ENCODE data around the gene ZFYVE9. TPM values are rescaled to one million over a fixed set of nuclear protein-coding genes. Genes with fewer than 3 reads are reported as not detected.
"Not testable (repeated sequence)": the region's sequence is repeated elsewhere in the genome, so short reads cannot be mapped to it uniquely, and the experiment has no call there.

The ZFYVE9 gene
- total and polyA plus RNA-seq, 2 donors (not counting 1 experiment from before 2014, with no cell fraction given) = 13.5 to 44.6 TPM

DNA sequence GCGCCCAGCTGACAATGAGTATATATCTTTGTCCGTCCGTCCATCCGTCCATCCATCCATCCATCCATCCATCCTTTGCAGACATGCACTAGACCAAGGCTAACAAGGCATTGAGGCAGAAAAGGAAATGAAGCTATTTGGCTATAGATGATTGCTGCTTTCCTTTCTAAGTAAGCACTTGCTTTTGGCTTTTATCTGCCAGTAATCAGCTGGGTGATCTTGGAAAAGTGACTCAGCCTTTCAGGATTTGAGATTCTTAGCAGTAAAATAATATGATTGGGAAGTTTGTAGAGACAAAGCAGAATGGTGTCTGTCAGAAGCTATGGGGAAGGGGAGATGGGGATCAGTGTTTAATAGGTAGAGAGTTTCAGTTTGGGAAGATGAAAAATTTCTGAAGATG, 22.7 kb downstream of the ZFYVE9 start:
- Histone ChIP-seq H3K9ac (ENCODE audit: insufficient read depth, low read length) (no peak overlapping the region), H3K9me3 (ENCODE audit: control insufficient read depth, insufficient read depth, low read depth, low read length) (no peaks in the 10 kb centered on the region), H4K20me1 (ENCODE audit: control insufficient read depth, extremely low read depth, insufficient read depth, low read length) (no peaks in the 10 kb centered on the region), H3K36me3 (ENCODE audit: control insufficient read depth, insufficient read depth, low read length) (no peaks in the 10 kb centered on the region), H3K4me2 (ENCODE audit: extremely low read depth, insufficient read depth, low read length) (no peak overlapping the region), H3K4me3 (replicated peaks in 1 of 4; ENCODE audit: control extremely low read depth in 1 of 4, insufficient read depth in 1 of 4, low read depth in 3 of 4, low read length in 4 of 4) (no peak overlapping the region), H3K27me3 (ENCODE audit: control insufficient read depth, insufficient read depth, low read length) (no peaks in the 10 kb centered on the region), H3K79me2 (ENCODE audit: control insufficient read depth, insufficient read depth, low read length) (no peaks in the 10 kb centered on the region), H2AFZ (ENCODE audit: low read length) (no peak overlapping the region), H3K27ac (ENCODE audit: insufficient read depth, low read length) (no peak overlapping the region), H3K4me1 (ENCODE audit: control insufficient read depth, extremely low read depth, insufficient read depth, low read length) (no peaks in the 10 kb centered on the region)
- TF ChIP-seq, protein P1, sequence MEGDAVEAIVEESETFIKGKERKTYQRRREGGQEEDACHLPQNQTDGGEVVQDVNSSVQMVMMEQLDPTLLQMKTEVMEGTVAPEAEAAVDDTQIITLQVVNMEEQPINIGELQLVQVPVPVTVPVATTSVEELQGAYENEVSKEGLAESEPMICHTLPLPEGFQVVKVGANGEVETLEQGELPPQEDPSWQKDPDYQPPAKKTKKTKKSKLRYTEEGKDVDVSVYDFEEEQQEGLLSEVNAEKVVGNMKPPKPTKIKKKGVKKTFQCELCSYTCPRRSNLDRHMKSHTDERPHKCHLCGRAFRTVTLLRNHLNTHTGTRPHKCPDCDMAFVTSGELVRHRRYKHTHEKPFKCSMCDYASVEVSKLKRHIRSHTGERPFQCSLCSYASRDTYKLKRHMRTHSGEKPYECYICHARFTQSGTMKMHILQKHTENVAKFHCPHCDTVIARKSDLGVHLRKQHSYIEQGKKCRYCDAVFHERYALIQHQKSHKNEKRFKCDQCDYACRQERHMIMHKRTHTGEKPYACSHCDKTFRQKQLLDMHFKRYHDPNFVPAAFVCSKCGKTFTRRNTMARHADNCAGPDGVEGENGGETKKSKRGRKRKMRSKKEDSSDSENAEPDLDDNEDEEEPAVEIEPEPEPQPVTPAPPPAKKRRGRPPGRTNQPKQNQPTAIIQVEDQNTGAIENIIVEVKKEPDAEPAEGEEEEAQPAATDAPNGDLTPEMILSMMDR (conservative IDR thresholded peaks at IDR 0.05 in 1 of 2, IDR thresholded peaks at IDR 0.05 in 1 of 2; ENCODE audit: low read depth in 1 of 2, low read length in 2 of 2) = no peak
- TF ChIP-seq EZH2 (IDR thresholded peaks at IDR 0.05; ENCODE audit: low read length, missing control alignments) = no peak
- peak in 1 of 2 donors; percentile 59 for DNase-seq (ENCODE audit: low read depth in 2 of 2)

DNA sequence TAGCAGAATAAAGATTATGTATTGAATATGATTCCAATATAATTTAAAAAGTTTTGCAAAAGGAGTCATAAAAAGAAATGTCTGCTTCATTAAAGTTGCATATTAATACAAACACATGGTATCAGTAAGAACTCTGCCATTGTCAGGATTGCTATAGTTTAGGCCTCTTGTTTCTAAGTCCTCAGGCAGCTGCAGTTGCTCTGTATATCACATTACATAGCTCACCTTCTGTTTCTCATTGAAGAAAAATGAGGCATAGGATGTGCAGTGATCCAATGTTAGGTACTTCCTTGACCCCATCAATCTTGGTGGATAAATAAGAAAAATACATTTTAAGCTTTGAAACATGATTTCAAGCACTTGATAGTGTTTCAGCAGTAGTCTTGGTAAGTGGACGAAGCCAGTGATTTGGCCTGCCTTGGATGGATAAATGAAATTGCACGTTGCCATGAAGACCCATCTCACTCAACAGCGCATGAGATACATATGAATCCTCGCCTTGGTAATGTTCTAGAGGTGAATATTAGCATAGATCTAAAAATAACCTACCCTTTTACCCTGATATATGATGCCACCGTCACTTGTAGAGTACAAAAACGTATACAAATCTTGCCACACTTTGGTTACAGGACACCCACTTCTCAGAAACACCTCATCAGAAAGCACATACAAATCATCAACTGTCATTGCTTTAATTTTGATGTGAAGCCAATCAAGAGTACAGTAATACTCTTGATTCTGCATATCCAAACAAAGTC, 25.3 kb downstream of the ZFYVE9 start:
- Histone ChIP-seq H3K79me2 (ENCODE audit: control insufficient read depth, insufficient read depth, low read length) (no peaks in the 10 kb centered on the region), H3K27me3 (ENCODE audit: control insufficient read depth, insufficient read depth, low read length) (no peaks in the 10 kb centered on the region), H3K4me3 (replicated peaks in 1 of 4; ENCODE audit: control extremely low read depth in 1 of 4, insufficient read depth in 1 of 4, low read depth in 3 of 4, low read length in 4 of 4) (no peak overlapping the region), H3K9me3 (ENCODE audit: control insufficient read depth, insufficient read depth, low read depth, low read length) (no peaks in the 10 kb centered on the region), H3K4me2 (ENCODE audit: extremely low read depth, insufficient read depth, low read length) (no peak overlapping the region), H3K27ac (ENCODE audit: insufficient read depth, low read length) (no peak overlapping the region), H2AFZ (ENCODE audit: low read length) (no peak overlapping the region), H3K36me3 (ENCODE audit: control insufficient read depth, insufficient read depth, low read length) (no peaks in the 10 kb centered on the region), H3K9ac (ENCODE audit: insufficient read depth, low read length) (no peak overlapping the region), H4K20me1 (ENCODE audit: control insufficient read depth, extremely low read depth, insufficient read depth, low read length) (no peaks in the 10 kb centered on the region), H3K4me1 (ENCODE audit: control insufficient read depth, extremely low read depth, insufficient read depth, low read length) (no peaks in the 10 kb centered on the region)
- TF ChIP-seq EZH2 (IDR thresholded peaks at IDR 0.05; ENCODE audit: low read length, missing control alignments) = no peak
- TF ChIP-seq, protein P1 (conservative IDR thresholded peaks at IDR 0.05 in 1 of 2, IDR thresholded peaks at IDR 0.05 in 1 of 2; ENCODE audit: low read depth in 1 of 2, low read length in 2 of 2) = no peak
- DNase-seq (ENCODE audit: low read depth in 2 of 2) = peak in 1 of 2 donors; percentile 17

DNA sequence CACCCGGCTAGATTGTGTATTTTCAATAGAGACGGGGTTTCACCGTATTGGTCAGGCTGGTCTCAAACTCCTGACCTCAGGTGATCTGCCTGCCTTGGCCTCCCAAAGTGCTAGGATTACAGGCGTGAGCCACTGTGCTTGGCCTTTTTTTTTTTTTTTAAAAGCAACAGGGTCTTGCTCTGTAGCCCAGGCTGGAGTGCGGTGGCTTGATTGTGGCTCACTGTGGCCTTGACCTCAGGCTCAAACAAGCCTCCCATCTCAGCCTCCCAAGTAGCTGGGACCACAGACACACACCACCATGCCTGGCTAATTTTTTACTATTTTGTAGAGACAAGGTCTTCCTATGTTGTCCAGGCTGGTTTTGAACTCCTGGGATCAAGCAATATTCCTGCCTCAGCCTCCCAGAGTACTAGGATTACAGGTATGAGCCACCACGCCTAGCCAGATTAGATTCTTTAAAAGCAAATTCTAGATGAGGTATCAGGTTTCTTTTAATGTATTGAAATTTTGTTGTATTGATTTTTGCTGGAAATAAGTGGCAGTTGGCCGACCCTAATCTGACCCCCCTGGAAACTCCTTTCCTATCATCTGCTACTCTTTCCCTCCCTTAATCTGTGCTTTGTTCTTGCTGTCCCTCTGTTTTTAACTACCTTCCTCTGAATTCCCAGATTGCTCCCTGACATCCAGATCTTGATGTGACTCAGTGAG, 26.6 kb downstream of the ZFYVE9 start:
- Histone ChIP-seq H4K20me1 (ENCODE audit: control insufficient read depth, extremely low read depth, insufficient read depth, low read length) (no peaks in the 10 kb centered on the region), H3K4me3 (replicated peaks in 1 of 4; ENCODE audit: control extremely low read depth in 1 of 4, insufficient read depth in 1 of 4, low read depth in 3 of 4, low read length in 4 of 4) (no peak overlapping the region), H3K9ac (ENCODE audit: insufficient read depth, low read length) (no peak overlapping the region), H3K36me3 (ENCODE audit: control insufficient read depth, insufficient read depth, low read length) (no peaks in the 10 kb centered on the region), H2AFZ (ENCODE audit: low read length) (no peak overlapping the region), H3K9me3 (ENCODE audit: control insufficient read depth, insufficient read depth, low read depth, low read length) (no peaks in the 10 kb centered on the region), H3K27me3 (ENCODE audit: control insufficient read depth, insufficient read depth, low read length) (no peaks in the 10 kb centered on the region), H3K4me1 (ENCODE audit: control insufficient read depth, extremely low read depth, insufficient read depth, low read length) (no peaks in the 10 kb centered on the region), H3K27ac (ENCODE audit: insufficient read depth, low read length) (no peak overlapping the region), H3K79me2 (ENCODE audit: control insufficient read depth, insufficient read depth, low read length) (no peaks in the 10 kb centered on the region), H3K4me2 (ENCODE audit: extremely low read depth, insufficient read depth, low read length) (no peak overlapping the region)
- TF ChIP-seq, protein P1 (conservative IDR thresholded peaks at IDR 0.05 in 1 of 2, IDR thresholded peaks at IDR 0.05 in 1 of 2; ENCODE audit: low read depth in 1 of 2, low read length in 2 of 2) = no peak
- TF ChIP-seq EZH2 (IDR thresholded peaks at IDR 0.05; ENCODE audit: low read length, missing control alignments) = no peak
- DNase-seq (ENCODE audit: low read depth in 2 of 2) = no peak

DNA sequence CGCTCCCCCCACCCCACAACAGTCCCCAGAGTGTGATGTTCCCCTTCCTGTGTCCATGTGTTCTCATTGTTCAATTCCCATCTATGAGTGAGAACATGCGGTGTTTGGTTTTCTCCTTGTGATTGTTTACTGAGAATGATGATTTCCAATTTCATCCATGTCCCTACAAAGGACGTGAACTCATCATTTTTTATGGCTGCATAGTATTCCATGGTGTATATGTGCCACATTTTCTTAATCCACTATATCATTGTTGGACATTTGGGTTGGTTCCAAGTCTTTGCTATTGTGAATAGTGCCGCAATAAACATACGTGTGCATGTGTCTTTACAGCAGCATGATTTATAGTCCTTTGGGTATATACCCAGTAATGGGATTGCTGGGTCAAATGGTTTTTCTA, 29.3 kb downstream of the ZFYVE9 start:
- not testable (repeated sequence) for H2AFZ ChIP-seq (ENCODE audit: low read length); H3K4me2 ChIP-seq (ENCODE audit: extremely low read depth, insufficient read depth, low read length); H3K9me3 ChIP-seq (ENCODE audit: control insufficient read depth, insufficient read depth, low read depth, low read length); H3K36me3 ChIP-seq (ENCODE audit: control insufficient read depth, insufficient read depth, low read length); H3K79me2 ChIP-seq (ENCODE audit: control insufficient read depth, insufficient read depth, low read length); H3K9ac ChIP-seq (ENCODE audit: insufficient read depth, low read length); H3K4me3 ChIP-seq (replicated peaks in 1 of 4; ENCODE audit: control extremely low read depth in 1 of 4, insufficient read depth in 1 of 4, low read depth in 3 of 4, low read length in 4 of 4); H4K20me1 ChIP-seq (ENCODE audit: control insufficient read depth, extremely low read depth, insufficient read depth, low read length); DNase-seq (ENCODE audit: low read depth in 2 of 2); H3K4me1 ChIP-seq (ENCODE audit: control insufficient read depth, extremely low read depth, insufficient read depth, low read length); H3K27ac ChIP-seq (ENCODE audit: insufficient read depth, low read length); H3K27me3 ChIP-seq (ENCODE audit: control insufficient read depth, insufficient read depth, low read length)
